ENCODE data around the gene DEFB132.

DNA sequence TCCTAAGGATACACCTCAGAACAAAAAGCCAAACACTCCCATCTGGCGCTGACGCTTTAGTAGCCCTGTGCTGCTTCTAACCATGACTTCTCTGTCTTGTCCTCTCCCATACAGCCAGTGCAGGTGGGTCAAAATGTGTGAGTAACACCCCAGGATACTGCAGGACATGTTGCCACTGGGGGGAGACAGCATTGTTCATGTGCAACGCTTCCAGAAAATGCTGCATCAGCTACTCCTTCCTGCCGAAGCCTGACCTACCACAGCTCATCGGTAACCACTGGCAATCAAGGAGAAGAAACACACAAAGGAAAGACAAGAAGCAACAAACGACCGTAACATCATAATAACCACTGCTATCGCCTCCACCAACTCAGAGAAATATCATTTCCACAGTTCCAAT is 1.4 kb downstream of the DEFB132 start:
- TF ChIP-seq ZC3H10 (CRISPR knock-in tag; IDR thresholded peaks at IDR 0.05) = no peak
- no peak for TF ChIP-seq ZNF8 (CRISPR knock-in tag; IDR thresholded peaks at IDR 0.05)
- no peak for TF ChIP-seq ARNTL (CRISPR knock-in tag; IDR thresholded peaks at IDR 0.05; ENCODE audit: borderline replicate concordance, low read depth)
- no peak for TF ChIP-seq POU6F1 (CRISPR knock-in tag; IDR thresholded peaks at IDR 0.05; ENCODE audit: borderline replicate concordance, low read depth)
- no peak for TF ChIP-seq OSR1 (CRISPR knock-in tag; IDR thresholded peaks at IDR 0.05)
- TF ChIP-seq ISL1 (CRISPR knock-in tag; IDR thresholded peaks at IDR 0.05) = no peak
- TF ChIP-seq PPARA (CRISPR knock-in tag; IDR thresholded peaks at IDR 0.05; ENCODE audit: borderline replicate concordance) = no peak
- TF ChIP-seq ZNF70 (CRISPR knock-in tag; IDR thresholded peaks at IDR 0.05) = no peak
- TF ChIP-seq BACH2 (CRISPR knock-in tag; IDR thresholded peaks at IDR 0.05; ENCODE audit: borderline replicate concordance) = no peak
- TF ChIP-seq ZFP30 (CRISPR knock-in tag; IDR thresholded peaks at IDR 0.05) = no peak
- no peak for TF ChIP-seq GLIS3 (CRISPR knock-in tag; IDR thresholded peaks at IDR 0.05)

Measured in SK-N-SH treated with all-trans-retinoic acid at 6 μM for 48 hours (cell line).